ENCODE measurements around the gene MIEF1. TPM values are rescaled to one million over a fixed set of nuclear protein-coding genes. Genes with fewer than 3 reads are reported as not detected.
A peak's percentile ranks its signal among the peaks of the same experiment; 100 is the strongest.
"Not testable (repeated sequence)": the region's sequence is repeated elsewhere in the genome, so short reads cannot be mapped to it uniquely, and the experiment has no call there.

Gene MIEF1
- total RNA-seq, 2 donors from 2014 or later, result 49.6 to 71.2 TPM

DNA sequence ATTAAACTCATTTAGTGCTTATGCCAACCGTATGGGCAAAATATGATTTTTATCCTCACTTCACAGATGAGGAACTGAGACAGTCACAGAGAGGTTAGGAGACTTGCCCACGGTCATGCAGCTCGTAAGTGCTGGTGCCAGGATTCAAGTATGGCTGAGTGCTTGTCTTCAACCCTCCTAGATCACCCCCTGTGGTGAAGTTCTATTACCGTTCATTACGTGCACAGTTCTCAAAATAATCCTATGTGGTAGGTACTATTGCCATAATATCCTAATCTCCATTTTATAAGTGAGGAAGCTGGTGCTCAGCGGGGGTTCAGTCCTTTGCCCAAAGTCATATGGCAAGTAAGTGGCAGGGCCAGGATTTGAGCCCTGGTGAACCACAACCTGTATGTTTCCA, 1.5 kb downstream of the MIEF1 start:
- ATAC-seq, result no peak
- Mint-ChIP-seq H3K27me3 (no peaks in the 10 kb centered on the region), H3K27ac (peak overlapping the region; percentile 81 to 90), H3K36me3 (peaks cover 28% of the 10 kb centered on the region), H3K4me3 (peak overlapping the region; percentile 97), H3K9me3 (no peaks in the 10 kb centered on the region), H3K4me1 (ENCODE audit: low read depth in 2 of 2) (peaks cover 32 to 49% of the 10 kb centered on the region in 2 donors)
- DNase-seq (ENCODE audit: low spot score), result no peak

DNA sequence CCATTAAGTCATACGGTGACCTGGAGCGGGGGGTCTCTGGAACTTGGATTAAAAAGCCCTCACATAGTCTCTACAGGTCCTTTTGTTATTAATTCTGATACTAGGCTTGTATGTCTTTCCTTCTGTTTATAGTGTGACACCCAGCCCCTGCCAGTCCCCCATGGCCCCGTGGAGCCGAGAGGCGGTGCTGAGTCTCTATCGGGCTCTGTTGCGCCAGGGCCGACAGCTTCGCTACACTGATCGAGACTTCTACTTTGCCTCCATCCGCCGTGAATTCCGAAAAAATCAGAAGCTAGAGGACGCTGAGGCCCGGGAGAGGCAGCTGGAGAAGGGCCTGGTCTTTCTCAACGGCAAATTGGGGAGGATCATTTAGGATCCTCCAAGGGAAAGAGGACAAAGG, 2.0 kb downstream of the MIEF1 start:
- Mint-ChIP-seq H3K27me3 (no peaks in the 10 kb centered on the region), H3K9me3 (no peaks in the 10 kb centered on the region), H3K27ac (peak overlapping the region in 1 of 2 donors; percentile 81), H3K4me1 (ENCODE audit: low read depth in 2 of 2) (peaks cover 34 to 51% of the 10 kb centered on the region in 2 donors), H3K36me3 (peaks cover 30% of the 10 kb centered on the region), H3K4me3 (peak overlapping the region; percentile 97)
- ATAC-seq (no peak), DNase-seq (ENCODE audit: low spot score) (no peak)

DNA sequence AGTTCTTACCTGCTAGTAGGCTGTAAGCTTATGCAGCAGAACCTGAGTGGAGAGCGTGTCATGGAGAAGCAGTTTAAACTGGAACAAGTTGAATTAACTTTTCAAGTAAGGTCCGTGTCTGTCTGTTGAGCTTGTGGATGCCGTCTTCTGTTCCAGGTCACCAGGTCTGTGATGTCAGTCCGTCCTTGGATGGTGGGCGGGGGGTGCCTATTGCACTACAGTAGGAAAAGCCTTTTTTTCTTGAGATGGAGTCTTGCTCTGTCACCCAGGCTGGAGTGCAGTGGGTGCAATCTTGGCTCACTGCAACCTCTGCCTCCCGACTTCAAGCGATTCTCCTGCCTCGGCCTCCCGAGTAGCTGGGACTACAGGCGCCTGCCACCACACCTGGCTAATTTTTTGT, 4.9 kb downstream of the MIEF1 start:
- not testable (repeated sequence) for ATAC-seq; DNase-seq (ENCODE audit: low spot score); H3K9me3 Mint-ChIP-seq; H3K27ac Mint-ChIP-seq; H3K27me3 Mint-ChIP-seq; H3K4me3 Mint-ChIP-seq
- peaks cover 39% of the 10 kb centered on the region for H3K36me3 Mint-ChIP-seq
- H3K4me1 Mint-ChIP-seq (ENCODE audit: low read depth in 2 of 2), result peaks cover 34 to 52% of the 10 kb centered on the region in 2 donors

DNA sequence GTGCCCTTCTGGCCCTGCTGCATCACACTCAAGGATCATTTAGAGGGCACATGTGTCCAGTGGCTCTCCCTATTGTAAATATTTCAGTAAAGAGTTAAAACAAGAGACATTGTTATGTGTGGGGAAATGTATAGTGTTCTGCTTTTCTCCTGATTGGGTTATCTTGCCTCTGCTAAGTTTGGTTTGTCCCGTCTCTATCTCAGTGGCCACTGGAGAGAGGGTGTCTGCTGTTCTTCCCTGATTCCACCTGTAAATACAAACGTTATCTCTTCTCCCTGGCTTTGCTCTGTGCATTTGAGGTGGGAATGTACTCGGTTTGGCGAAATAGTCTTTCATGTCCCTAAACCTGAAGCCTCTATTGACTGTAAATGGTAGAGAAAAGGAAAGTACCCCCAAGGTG, 6.3 kb downstream of the MIEF1 start:
- H3K4me1 Mint-ChIP-seq (ENCODE audit: low read depth in 2 of 2), result peaks cover 33 to 43% of the 10 kb centered on the region in 2 donors
- peaks cover 43% of the 10 kb centered on the region for H3K36me3 Mint-ChIP-seq
- H3K27ac Mint-ChIP-seq, result peak overlapping the region in 1 of 2 donors; percentile 12

DNA sequence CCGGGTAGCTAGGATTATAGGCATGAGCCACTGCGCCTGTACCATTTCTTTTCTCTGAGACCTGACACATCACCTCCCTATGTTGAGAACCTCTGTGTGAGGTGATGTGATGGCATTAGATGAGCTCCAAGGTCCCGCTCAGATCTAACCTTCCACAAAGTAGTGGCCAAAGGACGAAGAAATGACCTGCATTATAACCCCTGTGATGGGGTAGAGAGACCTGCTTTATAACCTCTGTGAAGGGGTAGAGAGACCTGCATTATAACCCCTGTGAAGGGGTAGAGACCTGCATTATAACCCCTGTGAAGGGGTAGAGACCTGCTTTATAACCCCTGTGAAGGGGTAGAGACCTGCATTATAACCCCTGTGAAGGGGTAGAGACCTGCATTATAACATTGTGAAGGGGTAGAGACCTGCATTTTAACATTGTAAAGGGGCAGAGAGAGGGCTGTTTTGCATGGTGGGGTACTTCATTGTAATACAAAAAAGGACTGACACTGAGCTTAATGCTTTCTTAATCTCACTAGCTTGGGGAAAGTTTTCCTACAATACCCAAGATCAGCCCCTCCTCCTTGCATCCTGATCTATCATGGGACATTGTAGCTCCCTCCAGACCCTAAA, 8.5 kb downstream of the MIEF1 start:
- peaks cover 46% of the 10 kb centered on the region for H3K36me3 Mint-ChIP-seq

More for the DNA sequence above, 6.3 kb downstream of the MIEF1 start:
- no peaks in the 10 kb centered on the region for H3K27me3 Mint-ChIP-seq
- no peaks in the 10 kb centered on the region for H3K9me3 Mint-ChIP-seq
- no peak overlapping the region for H3K4me3 Mint-ChIP-seq
- ATAC-seq, result no peak
- DNase-seq (ENCODE audit: low spot score), result no peak

DNA sequence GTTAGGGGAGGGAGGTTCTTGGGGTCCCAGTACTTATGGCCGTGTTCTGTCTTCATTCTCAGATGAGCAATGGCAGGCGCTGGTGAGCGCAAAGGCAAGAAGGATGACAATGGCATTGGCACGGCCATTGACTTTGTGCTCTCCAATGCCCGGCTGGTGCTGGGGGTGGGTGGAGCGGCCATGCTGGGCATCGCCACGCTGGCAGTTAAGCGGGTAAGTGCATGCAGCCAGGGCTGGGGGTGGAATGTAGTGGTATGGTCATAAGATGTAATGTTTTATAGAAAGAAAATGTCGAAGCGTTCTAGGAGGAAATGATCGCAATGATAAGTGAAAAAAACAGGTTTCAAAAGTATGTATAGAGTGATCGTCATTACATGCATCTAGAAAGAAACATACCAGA, 9.1 kb downstream of the MIEF1 start:
- no peak for ATAC-seq
- Mint-ChIP-seq H3K27me3 (no peaks in the 10 kb centered on the region), H3K4me1 (ENCODE audit: low read depth in 2 of 2) (peaks cover 32 to 39% of the 10 kb centered on the region in 2 donors), H3K9me3 (no peaks in the 10 kb centered on the region), H3K36me3 (peaks cover 46% of the 10 kb centered on the region), H3K27ac (peak overlapping the region in 1 of 2 donors; percentile 57), H3K4me3 (no peak overlapping the region)
- DNase-seq (ENCODE audit: low spot score), result no peak

More for the DNA sequence above, 8.5 kb downstream of the MIEF1 start:
- ATAC-seq, result no peak
- H3K9me3 Mint-ChIP-seq, result no peaks in the 10 kb centered on the region
- no peak for DNase-seq (ENCODE audit: low spot score)
- H3K27me3 Mint-ChIP-seq, result no peaks in the 10 kb centered on the region
- H3K4me3 Mint-ChIP-seq, result no peak overlapping the region
- H3K4me1 Mint-ChIP-seq (ENCODE audit: low read depth in 2 of 2), result peaks cover 30 to 37% of the 10 kb centered on the region in 2 donors
- peak overlapping the region in 1 of 2 donors; percentile 57 for H3K27ac Mint-ChIP-seq

DNA sequence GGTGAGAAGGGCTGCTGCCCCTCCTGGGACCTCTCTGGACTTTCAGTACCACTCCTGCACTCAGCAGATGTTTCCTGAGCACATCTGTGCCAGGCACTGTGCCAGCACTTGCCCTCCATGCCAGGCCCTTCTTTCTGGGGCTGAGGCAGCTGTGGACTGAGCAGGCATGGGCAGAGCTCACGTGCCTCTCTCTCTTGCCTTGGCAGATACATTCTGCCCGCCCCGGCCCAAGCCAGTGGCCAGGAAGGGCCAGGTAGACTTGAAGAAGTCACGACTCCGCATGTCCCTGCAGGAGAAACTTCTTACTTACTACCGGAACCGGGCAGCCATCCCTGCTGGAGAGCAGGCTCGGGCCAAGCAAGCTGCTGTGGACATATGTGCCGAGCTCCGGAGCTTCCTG, 9.9 kb downstream of the MIEF1 start:
- no peak overlapping the region for H3K27ac Mint-ChIP-seq
- no peaks in the 10 kb centered on the region for H3K9me3 Mint-ChIP-seq
- DNase-seq (ENCODE audit: low spot score), result no peak
- H3K27me3 Mint-ChIP-seq, result no peaks in the 10 kb centered on the region
- peaks cover 26 to 31% of the 10 kb centered on the region in 2 donors for H3K4me1 Mint-ChIP-seq (ENCODE audit: low read depth in 2 of 2)
- H3K36me3 Mint-ChIP-seq, result peaks cover 40% of the 10 kb centered on the region
- no peak overlapping the region for H3K4me3 Mint-ChIP-seq
- ATAC-seq, result no peak

DNA sequence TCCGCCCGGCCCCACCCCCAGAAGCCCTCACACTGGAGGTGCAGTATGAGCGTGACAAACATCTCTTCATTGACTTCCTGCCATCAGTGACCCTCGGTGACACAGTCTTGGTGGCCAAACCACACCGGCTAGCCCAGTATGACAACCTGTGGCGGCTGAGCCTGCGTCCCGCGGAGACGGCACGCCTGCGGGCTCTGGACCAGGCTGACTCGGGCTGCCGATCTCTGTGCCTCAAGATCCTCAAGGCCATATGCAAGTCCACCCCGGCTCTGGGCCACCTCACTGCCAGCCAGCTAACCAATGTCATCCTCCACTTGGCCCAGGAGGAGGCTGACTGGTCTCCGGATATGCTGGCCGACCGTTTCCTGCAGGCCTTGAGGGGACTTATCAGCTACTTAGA, 11.7 kb downstream of the MIEF1 start:
- Mint-ChIP-seq H3K27ac (no peak overlapping the region), H3K9me3 (no peaks in the 10 kb centered on the region), H3K4me1 (ENCODE audit: low read depth in 2 of 2) (peaks cover 21 to 26% of the 10 kb centered on the region in 2 donors), H3K27me3 (no peaks in the 10 kb centered on the region), H3K4me3 (no peak overlapping the region), H3K36me3 (peaks cover 36% of the 10 kb centered on the region)
- ATAC-seq (no peak), DNase-seq (ENCODE audit: low spot score) (no peak)

DNA sequence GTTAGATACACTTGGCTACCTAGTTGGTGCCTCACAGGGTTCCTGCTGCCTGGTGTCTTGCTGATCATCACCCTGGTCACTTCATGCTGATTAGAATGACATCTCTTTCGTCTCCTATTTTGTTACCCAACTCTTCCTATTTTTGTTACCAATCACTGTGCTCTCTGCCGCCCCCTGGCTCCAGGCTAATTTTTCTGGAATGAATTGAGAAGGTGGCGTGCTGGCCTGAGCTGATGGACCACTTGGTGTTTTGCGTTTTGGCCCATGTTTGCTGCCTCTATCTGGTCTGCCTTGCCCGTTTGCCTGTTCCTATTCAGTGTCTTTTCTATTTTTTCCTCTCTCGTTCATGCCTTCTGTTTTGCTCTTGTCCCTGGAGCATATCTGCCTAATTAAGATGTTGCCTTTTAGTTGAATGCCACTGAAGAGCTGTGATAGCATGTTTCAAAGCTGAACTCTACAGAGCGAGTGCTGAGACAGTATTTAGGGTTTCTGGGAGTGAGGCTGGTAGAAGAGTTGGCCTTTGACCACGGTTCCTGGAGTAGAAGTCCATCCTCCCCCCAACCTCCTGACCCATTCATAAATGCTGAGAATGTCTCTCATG, 12.4 kb downstream of the MIEF1 start:
- Mint-ChIP-seq H3K36me3 (peaks cover 32% of the 10 kb centered on the region), H3K9me3 (no peaks in the 10 kb centered on the region)

DNA sequence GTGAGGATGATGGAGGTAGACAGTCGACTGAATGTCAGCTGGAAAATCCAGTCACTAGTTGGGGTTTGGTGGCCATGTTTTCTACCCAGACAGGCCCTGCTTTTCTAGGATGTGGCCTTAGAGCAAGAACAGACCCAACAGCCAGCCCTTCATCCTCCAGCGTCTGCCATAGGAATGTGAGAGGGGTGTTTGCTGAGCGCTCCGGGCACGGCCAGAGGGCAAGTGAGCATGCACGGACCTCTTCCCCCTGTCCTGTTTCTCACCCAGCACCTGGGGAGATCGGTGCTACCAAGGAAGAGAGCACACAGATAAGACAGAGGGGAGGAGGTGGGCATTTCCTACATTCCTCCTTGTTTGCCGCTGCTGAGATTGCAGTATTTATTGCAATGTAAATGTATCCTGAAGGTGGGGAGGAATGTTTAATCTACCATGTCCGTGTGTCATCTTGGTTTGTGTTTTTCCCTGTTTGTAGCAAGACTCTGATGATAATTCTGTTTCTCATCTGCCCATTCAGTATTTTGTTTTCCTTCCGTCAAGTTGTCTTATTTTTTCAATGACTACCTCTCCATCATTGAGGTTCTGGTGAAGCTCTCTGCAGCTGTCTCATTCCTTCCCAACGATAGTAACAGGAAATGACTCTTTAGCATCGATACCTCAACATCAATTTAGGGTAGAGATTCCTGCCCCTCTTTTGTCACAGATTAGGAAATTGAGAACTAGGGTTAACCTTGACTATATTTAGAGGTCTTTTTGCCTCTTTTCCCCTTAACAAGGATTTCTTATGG, 13.4 kb downstream of the MIEF1 start:
- ATAC-seq, result no peak
- peak overlapping the region; percentile 44 to 89 for H3K27ac Mint-ChIP-seq
- DNase-seq (ENCODE audit: low spot score), result no peak
- H3K4me1 Mint-ChIP-seq (ENCODE audit: low read depth in 2 of 2), result peaks cover 19 to 29% of the 10 kb centered on the region in 2 donors
- H3K36me3 Mint-ChIP-seq, result peaks cover 27% of the 10 kb centered on the region
- H3K9me3 Mint-ChIP-seq, result no peaks in the 10 kb centered on the region
- no peaks in the 10 kb centered on the region for H3K27me3 Mint-ChIP-seq
- no peak overlapping the region for H3K4me3 Mint-ChIP-seq

More for the DNA sequence above, 12.4 kb downstream of the MIEF1 start:
- ATAC-seq (no peak), DNase-seq (ENCODE audit: low spot score) (no peak)
- Mint-ChIP-seq H3K27ac (no peak overlapping the region), H3K4me1 (ENCODE audit: low read depth in 2 of 2) (peaks cover 19 to 28% of the 10 kb centered on the region in 2 donors), H3K27me3 (no peaks in the 10 kb centered on the region), H3K4me3 (no peak overlapping the region)

DNA sequence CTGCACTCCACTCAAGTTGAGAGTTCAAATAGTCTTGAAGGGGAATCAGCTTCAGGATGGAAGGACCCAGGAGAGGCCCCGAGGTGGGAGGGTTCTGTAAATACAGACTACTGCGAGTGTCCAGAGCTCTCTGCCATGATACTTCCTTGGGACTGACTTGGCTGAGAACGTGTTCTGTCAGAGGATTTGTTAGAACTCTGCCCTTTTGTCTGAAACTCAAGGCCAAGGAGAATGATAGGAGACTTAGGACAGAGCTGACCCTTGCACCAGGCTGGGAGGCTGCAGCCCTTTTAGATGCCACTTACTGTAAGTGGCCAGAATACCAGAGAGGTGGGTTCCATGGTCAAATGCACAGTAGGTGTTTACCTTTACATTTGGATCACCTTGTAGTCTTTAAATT, 15.4 kb downstream of the MIEF1 start:
- no peaks in the 10 kb centered on the region for H3K9me3 Mint-ChIP-seq
- no peak overlapping the region for H3K4me3 Mint-ChIP-seq
- DNase-seq (ENCODE audit: low spot score) (no peak), ATAC-seq (no peak)
- H3K27me3 Mint-ChIP-seq, result no peaks in the 10 kb centered on the region
- peaks cover 30 to 43% of the 10 kb centered on the region in 2 donors for H3K4me1 Mint-ChIP-seq (ENCODE audit: low read depth in 2 of 2)
- no peak overlapping the region for H3K27ac Mint-ChIP-seq
- peaks cover 38% of the 10 kb centered on the region for H3K36me3 Mint-ChIP-seq

DNA sequence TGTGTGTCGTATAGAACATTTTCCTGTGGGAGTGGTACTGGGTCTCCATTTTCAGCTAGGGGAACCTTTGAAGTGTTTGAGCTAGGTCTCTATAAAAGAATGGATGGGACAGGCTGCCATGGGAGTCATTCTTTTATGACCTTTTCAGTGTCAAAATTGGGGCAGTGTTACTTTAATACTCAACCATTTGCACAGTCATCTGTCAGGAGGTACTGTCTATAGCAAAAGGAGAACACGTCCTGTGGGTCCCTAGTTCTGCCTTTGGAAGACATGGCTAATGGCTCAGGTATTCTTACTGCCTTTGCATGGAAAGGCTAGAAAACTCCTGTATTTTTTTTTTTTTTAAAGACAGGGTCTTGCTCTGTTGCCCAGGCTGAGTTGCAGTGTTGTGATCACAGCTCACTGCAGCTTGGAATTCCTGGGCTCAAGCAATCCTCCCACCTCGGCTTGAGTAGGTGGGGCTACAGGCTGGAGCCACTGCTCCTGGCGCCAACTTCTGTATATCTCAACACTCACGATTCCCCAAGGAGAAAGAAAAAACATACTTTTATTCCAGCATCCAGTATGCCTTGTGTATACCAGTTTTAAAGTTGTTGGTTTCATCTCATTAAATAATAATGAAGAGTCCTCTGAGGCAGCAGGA, 16.2 kb downstream of the MIEF1 start:
- Mint-ChIP-seq H3K4me1 (ENCODE audit: low read depth in 2 of 2) (peaks cover 36 to 51% of the 10 kb centered on the region in 2 donors), H3K27ac (peak overlapping the region; percentile 98), H3K36me3 (peaks cover 35% of the 10 kb centered on the region), H3K4me3 (peak overlapping the region; percentile 95), H3K9me3 (no peaks in the 10 kb centered on the region), H3K27me3 (no peaks in the 10 kb centered on the region)
- no peak for DNase-seq (ENCODE audit: low spot score)
- ATAC-seq, result no peak

DNA sequence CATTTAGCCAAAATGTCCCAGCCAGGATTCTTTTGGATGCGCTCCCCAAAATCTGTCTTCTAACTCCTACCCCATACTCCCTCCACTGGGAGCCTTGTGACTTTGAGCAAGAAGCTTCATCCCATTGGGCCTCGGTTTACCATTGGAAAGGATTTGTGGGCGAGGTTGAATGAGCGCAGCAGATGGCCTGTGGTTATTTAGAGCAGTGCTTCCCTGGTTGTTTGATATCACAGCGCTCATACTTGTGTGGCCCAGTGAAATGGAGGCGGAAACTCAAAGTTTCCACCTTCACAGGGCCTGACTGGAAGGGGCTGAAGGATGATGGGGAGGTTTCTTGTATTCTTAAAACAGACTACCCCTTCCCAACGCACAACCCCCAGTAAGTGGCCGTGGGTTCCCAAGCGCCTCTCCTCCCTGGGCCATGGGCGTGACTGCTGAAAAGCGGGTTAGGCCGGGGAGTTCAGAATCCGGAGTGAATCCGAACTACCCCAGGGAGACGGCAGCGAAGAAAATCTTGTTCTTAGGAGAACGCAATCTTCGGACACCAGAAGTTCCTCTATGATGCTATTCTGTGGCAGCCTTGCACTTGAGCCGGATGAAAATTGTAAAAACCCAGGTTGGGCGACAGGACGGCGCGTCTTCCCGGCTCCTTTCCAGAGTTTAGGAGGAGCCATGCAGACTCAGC, 17.0 kb downstream of the MIEF1 start:
- Mint-ChIP-seq H3K36me3 (peaks cover 34% of the 10 kb centered on the region), H3K4me3 (peak overlapping the region; percentile 95), H3K4me1 (ENCODE audit: low read depth in 2 of 2) (peaks cover 38 to 56% of the 10 kb centered on the region in 2 donors), H3K9me3 (no peaks in the 10 kb centered on the region), H3K27ac (peak overlapping the region; percentile 98), H3K27me3 (no peaks in the 10 kb centered on the region)
- DNase-seq (ENCODE audit: low spot score) (no peak), ATAC-seq (no peak)

All from natural killer cell treated with Interleukin-12 subunit alpha and Interleukin-12 subunit beta and Interleukin-15 and Interleukin-18, amount 100 ng/mL, for 72 hours (primary cell).